ENCODE results near the gene SH3GL3.

SH3GL3 gene

GRCh38 chr15:83483612-83484011 is 36.5 kb downstream of the SH3GL3 start:
- TF ChIP-seq CTCF (IDR thresholded peaks at IDR 0.05; ENCODE audit: insufficient read depth, low read length, poor library complexity, severe bottlenecking) = no peak
- Histone ChIP-seq H3K36me3 (ENCODE audit: control insufficient read depth, insufficient read depth, low read length) (no peaks in the 10 kb centered on the region), H3K27me3 (replicated peaks; ENCODE audit: control insufficient read depth, insufficient read depth, low read length) (no peaks in the 10 kb centered on the region; the same call in none of the 2 replicates), H3K4me3 (replicated peaks; ENCODE audit: low read depth, low read length) (no peak overlapping the region)
- no peak for DNase-seq (ENCODE audit: extremely low read depth, insufficient read length)

DNA sequence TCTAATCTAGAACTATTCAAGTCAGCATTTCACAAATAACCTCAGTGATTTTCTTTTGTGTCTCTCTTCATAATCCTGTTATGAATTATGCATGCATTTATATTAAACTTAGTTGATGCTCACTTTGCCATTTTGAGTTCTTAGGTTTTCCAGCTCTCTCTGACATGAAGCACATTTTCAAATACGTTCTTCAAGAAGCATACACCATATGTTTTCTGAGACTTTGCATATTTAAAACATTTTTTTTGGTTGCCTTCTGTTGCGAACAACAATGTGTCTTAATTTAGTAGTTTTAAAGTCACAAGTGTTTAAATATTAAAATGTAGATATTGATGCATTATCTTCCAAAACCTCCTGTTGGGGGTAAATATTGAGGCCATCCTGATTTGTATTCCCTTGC is 37.5 kb downstream of the SH3GL3 start:
- DNase-seq (ENCODE audit: extremely low read depth, insufficient read length) = no peak
- TF ChIP-seq CTCF (IDR thresholded peaks at IDR 0.05; ENCODE audit: insufficient read depth, low read length, poor library complexity, severe bottlenecking) = no peak
- no peaks in the 10 kb centered on the region; the same call in 1 of the 2 replicates for H3K27me3 ChIP-seq (replicated peaks; ENCODE audit: control insufficient read depth, insufficient read depth, low read length)
- no peak overlapping the region for H3K4me3 ChIP-seq (replicated peaks; ENCODE audit: low read depth, low read length)
- no peaks in the 10 kb centered on the region for H3K36me3 ChIP-seq (ENCODE audit: control insufficient read depth, insufficient read depth, low read length)

DNA sequence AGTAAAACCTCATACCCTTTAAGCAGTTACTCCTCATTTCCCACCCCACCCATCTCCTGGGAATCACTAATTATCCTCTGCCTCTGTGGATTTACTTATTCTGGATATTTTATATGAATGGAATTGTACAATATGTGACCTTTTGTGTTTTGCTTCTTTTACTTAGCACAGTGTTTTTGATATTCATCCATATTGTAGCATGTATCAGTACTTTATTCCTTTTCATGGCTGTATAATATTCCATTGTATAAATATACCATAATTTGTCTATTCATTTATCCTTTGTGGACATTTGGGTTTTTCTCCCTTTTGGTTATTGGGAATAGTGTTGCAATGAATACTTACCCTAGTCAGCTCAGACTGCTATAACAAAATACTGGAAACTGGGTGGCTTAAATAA is 39.2 kb downstream of the SH3GL3 start:
- DNase-seq (ENCODE audit: extremely low read depth, insufficient read length) = no peak
- Histone ChIP-seq H3K27me3 (replicated peaks; ENCODE audit: control insufficient read depth, insufficient read depth, low read length) (no peaks in the 10 kb centered on the region; the same call in 1 of the 2 replicates), H3K4me3 (replicated peaks; ENCODE audit: low read depth, low read length) (no peak overlapping the region), H3K36me3 (ENCODE audit: control insufficient read depth, insufficient read depth, low read length) (no peaks in the 10 kb centered on the region)
- no peak for TF ChIP-seq CTCF (IDR thresholded peaks at IDR 0.05; ENCODE audit: insufficient read depth, low read length, poor library complexity, severe bottlenecking)

- no peak for DNase-seq (ENCODE audit: extremely low read depth, insufficient read length)
- TF ChIP-seq CTCF (IDR thresholded peaks at IDR 0.05; ENCODE audit: insufficient read depth, low read length, poor library complexity, severe bottlenecking) = no peak
Measured at GRCh38 chr15:83487519-83487918, 40.4 kb downstream of the SH3GL3 start.

GRCh38 chr15:83489690-83490089 is 42.5 kb downstream of the SH3GL3 start:
- no peak overlapping the region for H3K4me3 ChIP-seq (replicated peaks; ENCODE audit: low read depth, low read length)
- no peaks in the 10 kb centered on the region for H3K36me3 ChIP-seq (ENCODE audit: control insufficient read depth, insufficient read depth, low read length)
- DNase-seq (ENCODE audit: extremely low read depth, insufficient read length) = no peak
- no peak for TF ChIP-seq CTCF (IDR thresholded peaks at IDR 0.05; ENCODE audit: insufficient read depth, low read length, poor library complexity, severe bottlenecking)
- no peaks in the 10 kb centered on the region; the same call in none of the 2 replicates for H3K27me3 ChIP-seq (replicated peaks; ENCODE audit: control insufficient read depth, insufficient read depth, low read length)

More at GRCh38 chr15:83487519-83487918, 40.4 kb downstream of the SH3GL3 start:
- Histone ChIP-seq H3K36me3 (ENCODE audit: control insufficient read depth, insufficient read depth, low read length) (no peaks in the 10 kb centered on the region), H3K27me3 (replicated peaks; ENCODE audit: control insufficient read depth, insufficient read depth, low read length) (no peaks in the 10 kb centered on the region; the same call in 1 of the 2 replicates), H3K4me3 (replicated peaks; ENCODE audit: low read depth, low read length) (no peak overlapping the region)

- no peak overlapping the region for H3K4me3 ChIP-seq (replicated peaks; ENCODE audit: low read depth, low read length)
- no peak for DNase-seq (ENCODE audit: extremely low read depth, insufficient read length)
- no peak for TF ChIP-seq CTCF (IDR thresholded peaks at IDR 0.05; ENCODE audit: insufficient read depth, low read length, poor library complexity, severe bottlenecking)
- no peaks in the 10 kb centered on the region; the same call in none of the 2 replicates for H3K27me3 ChIP-seq (replicated peaks; ENCODE audit: control insufficient read depth, insufficient read depth, low read length)
- H3K36me3 ChIP-seq (ENCODE audit: control insufficient read depth, insufficient read depth, low read length) = no peaks in the 10 kb centered on the region
Measured at GRCh38 chr15:83491486-83491885, 44.3 kb downstream of the SH3GL3 start.

Data from GM06990 (cell line).